Transverse colon (tissue), 4 donors: ENCODE measurements around the gene NR4A3.
"Not testable (repeated sequence)": the region's sequence is repeated elsewhere in the genome, so short reads cannot be mapped to it uniquely, and the experiment has no call there.

Source experiments
- CTCF ChIP-seq, 5 experiments: fragments of 200-600 bp in 3 of 5; fragments of 450-650 bp in 2 of 5; sonication (generic) in 3 of 5; IDR thresholded peaks; 1 replicate in 2 of 5; 2 replicates in 3 of 5; pipeline ENCODE4 v1.5.1; 2016 to 2017; ENCODE audit warnings: antibody characterized with exemption in 5 of 5, inconsistent platforms in 3 of 5, mild to moderate bottlenecking in 2 of 5, moderate library complexity in 1 of 5
- POLR2A ChIP-seq: fragments of 450-650 bp; IDR thresholded peaks from one replicate; pipeline ENCODE4 v1.6.1; 2016; ENCODE audit warnings: antibody characterized with exemption, mild to moderate bottlenecking, moderate library complexity
- POLR2AphosphoS5 ChIP-seq, 3 donors: sonication (generic); formaldehyde crosslinking; IDR thresholded peaks; one replicate each; pipeline ENCODE4 v1.6.1; 2016; ENCODE audit warnings: antibody characterized with exemption in 3 of 3

- not testable (repeated sequence) for TF ChIP-seq POLR2A; CTCF (IDR thresholded peaks at IDR 0.05); POLR2AphosphoS5 (IDR thresholded peaks at IDR 0.05)
These were observed 39.3 kb upstream of the NR4A3 start for GRCh38 chr9:99782349-99782748.
